Astrocyte (in vitro differentiated cells and primary cell): ENCODE results near the gene TOLLIP. TPM values are rescaled to one million over a fixed set of nuclear protein-coding genes. Genes with fewer than 3 reads are reported as not detected.

Experiments
- DNase-seq: peaks from one replicate; pipeline ENCODE4 v3.0.0-alpha.2; 2010; ENCODE audit warnings: low read depth
- FAIRE-seq: peaks from 2 replicates; lab custom pipeline; 2011; peaks lifted over from hg19 to GRCh38; lab: Jason Lieb, UNC
- H2AFZ ChIP-seq: 2 replicates; pipeline ENCODE4 v1.6.0; 2012; ENCODE audit warnings: low read depth, low read length, inconsistent platforms
- H3K27ac ChIP-seq: 2 replicates; pipeline ENCODE4 v1.5.1; 2011; ENCODE audit warnings: low read depth, low read length, inconsistent platforms
- H3K27me3 ChIP-seq: 2 replicates; pipeline ENCODE4 v1.6.0; 2011; ENCODE audit warnings: low read length, inconsistent platforms; ENCODE audit not compliant: insufficient read depth
- H3K36me3 ChIP-seq: 2 replicates; pipeline ENCODE4 v1.5.1; 2011; ENCODE audit warnings: low read length, inconsistent platforms; ENCODE audit not compliant: insufficient read depth
- H3K4me1 ChIP-seq: 2 replicates; pipeline ENCODE4 v1.5.1; 2011; ENCODE audit warnings: low read length, inconsistent platforms; ENCODE audit not compliant: insufficient read depth
- H3K4me2 ChIP-seq: 2 replicates; pipeline ENCODE4 v1.6.0; 2012; ENCODE audit warnings: low read length, inconsistent platforms
- H3K4me3 ChIP-seq: 2 replicates; pipeline ENCODE4 v1.5.1; 2011; ENCODE audit warnings: low read depth, mild to moderate bottlenecking, low read length, inconsistent platforms; ENCODE audit not compliant: insufficient read depth
- H3K79me2 ChIP-seq: 2 replicates; pipeline ENCODE4 v1.6.0; 2012; ENCODE audit warnings: mild to moderate bottlenecking, low read length, inconsistent platforms; ENCODE audit not compliant: insufficient read depth
- H3K9ac ChIP-seq: 2 replicates; pipeline ENCODE4 v1.6.0; 2012; ENCODE audit warnings: mild to moderate bottlenecking, low read length, inconsistent platforms
- H3K9me3 ChIP-seq: 2 replicates; pipeline ENCODE4 v1.5.1; 2012; ENCODE audit warnings: low read depth, mild to moderate bottlenecking, low read length, inconsistent platforms; ENCODE audit not compliant: insufficient read depth
- H4K20me1 ChIP-seq: 2 replicates; pipeline ENCODE4 v1.6.0; 2012; ENCODE audit warnings: low read length, inconsistent platforms; ENCODE audit not compliant: insufficient read depth
- H3K27ac Mint-ChIP-seq: one replicate; pipeline ENCODE4 v1.8.0; 2021; ENCODE audit warnings: mild to moderate bottlenecking, mixed read lengths; ENCODE audit not compliant: unreplicated experiment
- H3K27me3 Mint-ChIP-seq: one replicate; pipeline ENCODE4 v1.8.0; 2021; ENCODE audit warnings: low read depth, mixed read lengths; ENCODE audit not compliant: unreplicated experiment
- H3K36me3 Mint-ChIP-seq: one replicate; pipeline ENCODE4 v1.8.0; 2021; ENCODE audit warnings: low read depth, mixed read lengths; ENCODE audit not compliant: unreplicated experiment
- H3K4me1 Mint-ChIP-seq: one replicate; pipeline ENCODE4 v1.8.0; 2021; ENCODE audit warnings: low read depth, mixed read lengths; ENCODE audit not compliant: unreplicated experiment
- H3K4me3 Mint-ChIP-seq: one replicate; pipeline ENCODE4 v1.8.0; 2021; ENCODE audit warnings: mild to moderate bottlenecking, moderate library complexity, mixed read lengths; ENCODE audit not compliant: unreplicated experiment
- H3K9me3 Mint-ChIP-seq: one replicate; pipeline ENCODE4 v1.8.0; 2021; ENCODE audit warnings: mild to moderate bottlenecking, mixed read lengths; ENCODE audit not compliant: unreplicated experiment
- EZH2 ChIP-seq: IDR thresholded peaks from 2 replicates; pipeline ENCODE4 v1.6.1; 2012; ENCODE audit warnings: mild to moderate bottlenecking, low read length, inconsistent platforms; ENCODE audit not compliant: insufficient read depth
- total RNA-seq: library from RNA; stranded (reverse); gene quantifications from 2 replicates; pipeline ENCODE4 v1.2.1, GENCODE V29; 2021
- TF ChIP-seq, protein P1 (sequence below): IDR thresholded peaks from 2 replicates; pipeline ENCODE4 v1.5.1; 2011; ENCODE audit warnings: low read depth, mild to moderate bottlenecking, inconsistent platforms, low read length, moderate library complexity; ENCODE audit not compliant: insufficient read depth

The TOLLIP gene
- total RNA-seq, 1 donor from 2014 or later, result 46.4 TPM

- Histone ChIP-seq H3K4me3 (no peak overlapping the region), H3K9me3 (no peaks in the 10 kb centered on the region), H3K36me3 (no peaks in the 10 kb centered on the region), H3K4me2 (no peak overlapping the region), H3K27ac (no peak overlapping the region), H3K9ac (no peak overlapping the region), H3K79me2 (no peaks in the 10 kb centered on the region), H3K4me1 (peaks cover 6% of the 10 kb centered on the region), H2AFZ (no peak overlapping the region), H4K20me1 (no peaks in the 10 kb centered on the region), H3K27me3 (peaks cover 4% of the 10 kb centered on the region)
- peaks cover 10% of the 10 kb centered on the region for H3K9me3 Mint-ChIP-seq
- DNase-seq (no peak), FAIRE-seq (no peak)
- H3K27ac Mint-ChIP-seq, result no peak overlapping the region
- no peaks in the 10 kb centered on the region for H3K4me1 Mint-ChIP-seq
- no peak for TF ChIP-seq EZH2
- TF ChIP-seq, protein P1, sequence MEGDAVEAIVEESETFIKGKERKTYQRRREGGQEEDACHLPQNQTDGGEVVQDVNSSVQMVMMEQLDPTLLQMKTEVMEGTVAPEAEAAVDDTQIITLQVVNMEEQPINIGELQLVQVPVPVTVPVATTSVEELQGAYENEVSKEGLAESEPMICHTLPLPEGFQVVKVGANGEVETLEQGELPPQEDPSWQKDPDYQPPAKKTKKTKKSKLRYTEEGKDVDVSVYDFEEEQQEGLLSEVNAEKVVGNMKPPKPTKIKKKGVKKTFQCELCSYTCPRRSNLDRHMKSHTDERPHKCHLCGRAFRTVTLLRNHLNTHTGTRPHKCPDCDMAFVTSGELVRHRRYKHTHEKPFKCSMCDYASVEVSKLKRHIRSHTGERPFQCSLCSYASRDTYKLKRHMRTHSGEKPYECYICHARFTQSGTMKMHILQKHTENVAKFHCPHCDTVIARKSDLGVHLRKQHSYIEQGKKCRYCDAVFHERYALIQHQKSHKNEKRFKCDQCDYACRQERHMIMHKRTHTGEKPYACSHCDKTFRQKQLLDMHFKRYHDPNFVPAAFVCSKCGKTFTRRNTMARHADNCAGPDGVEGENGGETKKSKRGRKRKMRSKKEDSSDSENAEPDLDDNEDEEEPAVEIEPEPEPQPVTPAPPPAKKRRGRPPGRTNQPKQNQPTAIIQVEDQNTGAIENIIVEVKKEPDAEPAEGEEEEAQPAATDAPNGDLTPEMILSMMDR, result no peak
- H3K36me3 Mint-ChIP-seq, result no peaks in the 10 kb centered on the region
- H3K4me3 Mint-ChIP-seq, result no peak overlapping the region
- H3K27me3 Mint-ChIP-seq, result peaks cover 28% of the 10 kb centered on the region
Observed at GRCh38 chr11:1338201-1339065, 29.0 kb upstream of the TOLLIP start.

DNA sequence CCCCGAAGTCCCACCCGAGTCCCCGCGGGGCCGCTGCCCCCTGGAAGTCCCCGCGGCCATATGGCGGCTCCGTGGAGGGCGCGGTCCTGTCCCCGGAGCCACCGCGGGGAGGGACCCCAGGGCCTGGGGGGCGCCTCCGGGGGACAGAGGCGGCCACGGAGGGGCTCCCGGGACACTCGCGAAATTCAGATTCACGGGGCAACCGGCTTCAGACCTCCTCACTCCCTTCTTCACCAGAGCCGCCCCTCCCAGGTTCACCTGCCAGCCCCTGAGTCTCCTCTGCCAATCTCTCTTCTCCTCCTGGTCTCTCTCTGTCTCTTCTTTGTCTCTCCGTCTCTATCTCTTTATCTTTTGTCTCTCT is 28.2 kb upstream of the TOLLIP start:
- Mint-ChIP-seq H3K27me3 (peaks cover 36% of the 10 kb centered on the region), H3K27ac (no peak overlapping the region)
- TF ChIP-seq, protein P1, result no peak
- no peak for TF ChIP-seq EZH2

More for the DNA sequence above, 28.2 kb upstream of the TOLLIP start:
- peaks cover 15% of the 10 kb centered on the region for H3K9me3 Mint-ChIP-seq
- Histone ChIP-seq H3K27ac (no peak overlapping the region), H3K4me2 (no peak overlapping the region), H3K27me3 (peaks cover 4% of the 10 kb centered on the region), H3K9ac (no peak overlapping the region), H3K9me3 (no peaks in the 10 kb centered on the region), H2AFZ (no peak overlapping the region), H4K20me1 (no peaks in the 10 kb centered on the region), H3K79me2 (no peaks in the 10 kb centered on the region), H3K36me3 (no peaks in the 10 kb centered on the region), H3K4me3 (no peak overlapping the region), H3K4me1 (peaks cover 6% of the 10 kb centered on the region)
- H3K4me1 Mint-ChIP-seq, result no peaks in the 10 kb centered on the region
- peak overlapping the region; percentile 74 for H3K4me3 Mint-ChIP-seq
- DNase-seq (no peak), FAIRE-seq (no peak)
- no peaks in the 10 kb centered on the region for H3K36me3 Mint-ChIP-seq
